Gastrocnemius medialis (tissue), 4 donors: Measurements from ENCODE around the gene MAEA.

Source experiments
- CTCF ChIP-seq, 5 experiments: fragments of 450-650 bp in 3 of 5; fragments of 200-600 bp in 2 of 5; sonication (generic) in 2 of 5; IDR thresholded peaks in 4 of 5; conservative IDR thresholded peaks in 1 of 5; 1 replicate in 4 of 5; 2 replicates in 1 of 5; pipeline ENCODE4 v1.5.1; 2016 to 2019; ENCODE audit warnings: antibody characterized with exemption in 5 of 5, mild to moderate bottlenecking in 3 of 5, moderate library complexity in 3 of 5
- POLR2A ChIP-seq, 2 donors: fragments of 450-650 bp; IDR thresholded peaks; one replicate each; pipeline ENCODE4 v1.6.1; 2017; ENCODE audit warnings: antibody characterized with exemption in 2 of 2, mild to moderate bottlenecking in 2 of 2, moderate library complexity in 2 of 2

GRCh38 chr4:1253831-1254230 is 35.9 kb upstream of the MAEA start:
- TF ChIP-seq CTCF (IDR thresholded peaks at IDR 0.05 in 4 of 5, conservative IDR thresholded peaks at IDR 0.05 in 1 of 5) = no peak
- TF ChIP-seq POLR2A (IDR thresholded peaks at IDR 0.05) = no peak
